Subcutaneous adipose tissue (tissue), 4 donors: Measurements from ENCODE around the gene XPR1. TPM values are rescaled to one million over a fixed set of nuclear protein-coding genes. Genes with fewer than 3 reads are reported as not detected.

Experiments used
- total RNA-seq, 4 donors: library from RNA; depleted of rRNA; stranded (reverse); fragments of >200 nt; gene quantifications; one replicate each; pipeline ENCODE4 v1.1.0, GENCODE V29; 2016
- TF ChIP-seq, protein P1 (sequence below): fragments of 450-650 bp; IDR thresholded peaks from one replicate; pipeline ENCODE4 v1.5.1; 2016; ENCODE audit warnings: low read depth, mild to moderate bottlenecking, control low read depth, antibody characterized with exemption, moderate library complexity

The XPR1 gene
- total RNA-seq, 4 donors from 2014 or later: 15.0 to 40.6 (median 20.7) TPM

DNA sequence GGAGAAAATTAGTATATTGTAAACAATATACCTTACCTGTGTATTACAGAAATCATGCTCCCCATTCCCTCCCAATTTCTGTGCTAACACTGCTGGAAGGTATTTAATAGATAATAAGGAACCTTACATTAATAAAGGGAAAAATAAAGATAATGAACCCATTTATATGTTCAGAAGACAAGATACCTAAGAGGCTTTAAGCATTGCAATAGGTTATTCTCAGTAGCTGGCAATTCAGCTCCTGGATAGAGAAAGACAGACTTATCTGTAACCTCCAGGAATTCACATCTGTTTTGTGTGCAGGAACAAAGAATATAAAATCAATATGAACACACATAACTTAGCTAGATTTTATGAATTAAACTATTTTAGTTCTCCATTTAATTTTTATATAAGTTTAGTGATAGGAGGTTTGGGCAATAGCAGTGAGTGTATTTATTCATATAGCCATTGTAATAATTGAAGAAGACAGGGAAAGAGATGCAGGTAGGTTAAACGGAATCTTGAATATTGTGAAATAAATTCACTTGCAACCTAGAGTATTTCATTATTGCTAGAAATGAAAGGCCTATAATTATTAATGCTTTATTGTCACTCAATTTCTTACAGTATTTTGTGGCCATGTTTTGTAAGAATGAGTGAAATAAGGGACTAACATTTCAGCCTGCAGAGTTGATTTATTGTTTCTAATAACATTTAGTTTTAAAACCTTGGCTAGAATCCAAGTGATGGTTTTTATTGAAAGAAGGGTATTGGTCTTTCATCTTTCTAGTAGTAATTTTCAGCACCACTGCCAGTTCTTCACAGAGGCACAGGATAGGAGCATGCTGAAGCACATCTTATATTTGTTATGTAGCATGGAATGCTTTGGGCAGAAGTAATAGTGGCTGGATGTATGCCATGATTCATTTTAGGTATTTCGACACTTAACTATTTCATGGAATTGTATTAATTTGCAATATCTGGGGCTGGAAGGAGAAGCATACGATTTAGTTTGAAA, 1.5 kb downstream of the XPR1 start:
- TF ChIP-seq, protein P1, sequence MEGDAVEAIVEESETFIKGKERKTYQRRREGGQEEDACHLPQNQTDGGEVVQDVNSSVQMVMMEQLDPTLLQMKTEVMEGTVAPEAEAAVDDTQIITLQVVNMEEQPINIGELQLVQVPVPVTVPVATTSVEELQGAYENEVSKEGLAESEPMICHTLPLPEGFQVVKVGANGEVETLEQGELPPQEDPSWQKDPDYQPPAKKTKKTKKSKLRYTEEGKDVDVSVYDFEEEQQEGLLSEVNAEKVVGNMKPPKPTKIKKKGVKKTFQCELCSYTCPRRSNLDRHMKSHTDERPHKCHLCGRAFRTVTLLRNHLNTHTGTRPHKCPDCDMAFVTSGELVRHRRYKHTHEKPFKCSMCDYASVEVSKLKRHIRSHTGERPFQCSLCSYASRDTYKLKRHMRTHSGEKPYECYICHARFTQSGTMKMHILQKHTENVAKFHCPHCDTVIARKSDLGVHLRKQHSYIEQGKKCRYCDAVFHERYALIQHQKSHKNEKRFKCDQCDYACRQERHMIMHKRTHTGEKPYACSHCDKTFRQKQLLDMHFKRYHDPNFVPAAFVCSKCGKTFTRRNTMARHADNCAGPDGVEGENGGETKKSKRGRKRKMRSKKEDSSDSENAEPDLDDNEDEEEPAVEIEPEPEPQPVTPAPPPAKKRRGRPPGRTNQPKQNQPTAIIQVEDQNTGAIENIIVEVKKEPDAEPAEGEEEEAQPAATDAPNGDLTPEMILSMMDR: no peak

DNA sequence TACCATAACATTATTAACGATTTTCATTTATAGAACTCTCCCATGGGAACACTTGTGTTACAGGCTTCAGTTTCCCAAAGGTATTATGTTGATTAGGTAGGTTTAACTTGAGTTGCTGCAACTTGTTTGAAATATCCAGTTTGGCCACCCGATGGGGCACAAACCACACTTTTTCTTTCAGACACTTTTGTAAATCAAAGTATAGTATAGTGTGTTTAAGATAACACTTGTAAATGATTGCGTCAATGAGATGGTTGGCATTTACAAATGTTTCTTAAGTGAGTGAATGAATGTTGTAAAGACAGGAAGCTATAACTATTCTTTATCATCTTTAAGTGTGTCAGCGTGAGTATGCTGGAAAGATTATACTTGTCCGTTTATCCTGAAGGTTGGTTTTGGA, 4.3 kb downstream of the XPR1 start:
- TF ChIP-seq, protein P1: no peak

DNA sequence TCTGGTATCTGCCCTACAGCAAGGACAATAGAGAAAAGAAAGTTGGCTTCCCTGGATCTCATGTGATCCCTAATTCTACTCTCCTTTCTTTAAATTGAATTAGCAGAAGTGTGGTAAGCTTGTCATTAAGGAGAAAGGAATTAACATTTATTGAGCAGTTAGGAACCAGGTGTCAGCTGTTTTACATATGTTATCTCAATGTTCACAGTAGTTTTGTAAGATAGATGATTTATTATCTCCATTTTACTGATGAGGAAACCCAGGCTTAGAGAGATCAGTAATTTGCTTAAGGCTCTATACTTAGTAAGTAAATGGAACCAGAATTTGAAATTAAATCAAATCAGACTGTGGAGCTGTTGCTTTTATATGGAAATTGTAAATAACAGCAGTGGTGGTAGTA, 8.0 kb downstream of the XPR1 start:
- TF ChIP-seq, protein P1: no peak

DNA sequence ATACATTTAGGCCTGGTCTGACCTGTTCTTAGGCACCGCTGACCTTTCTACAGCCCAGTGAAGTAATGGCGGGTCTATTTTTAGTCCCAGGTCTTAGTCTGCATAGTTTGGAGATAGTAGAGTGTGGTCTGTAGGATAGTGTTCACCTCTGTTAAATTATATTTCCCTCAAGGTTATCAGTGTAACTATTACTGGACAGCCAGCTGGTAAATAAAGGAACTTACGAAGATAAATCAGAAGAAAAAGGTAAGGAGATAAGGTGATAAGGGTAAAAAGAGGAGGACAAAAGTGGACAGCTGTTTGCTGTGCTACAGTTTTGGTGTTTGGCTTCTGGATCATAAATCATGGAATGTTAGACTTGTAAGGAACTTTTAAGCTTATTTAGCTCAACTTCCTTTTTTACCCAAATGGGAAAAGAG, 8.7 kb downstream of the XPR1 start:
- TF ChIP-seq, protein P1: no peak

DNA sequence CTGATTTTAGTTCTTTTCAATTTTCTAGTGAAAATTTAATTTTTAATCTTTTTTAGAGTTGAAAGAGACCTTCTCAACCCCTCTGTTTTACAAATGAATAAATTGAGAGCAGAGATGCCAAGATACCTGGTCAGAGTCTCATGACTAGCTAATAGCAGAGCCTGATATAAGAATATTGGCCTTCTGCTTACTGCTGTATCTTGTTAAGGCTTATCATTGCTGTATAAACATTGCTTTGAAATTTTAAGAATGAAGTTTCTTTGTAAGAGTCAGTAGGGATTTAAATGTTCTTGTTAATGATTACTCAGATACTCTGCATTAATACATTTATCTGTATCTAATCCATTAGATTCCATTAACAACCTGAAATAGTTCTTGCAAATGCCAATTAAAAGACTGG, 9.8 kb downstream of the XPR1 start:
- TF ChIP-seq, protein P1: no peak

DNA sequence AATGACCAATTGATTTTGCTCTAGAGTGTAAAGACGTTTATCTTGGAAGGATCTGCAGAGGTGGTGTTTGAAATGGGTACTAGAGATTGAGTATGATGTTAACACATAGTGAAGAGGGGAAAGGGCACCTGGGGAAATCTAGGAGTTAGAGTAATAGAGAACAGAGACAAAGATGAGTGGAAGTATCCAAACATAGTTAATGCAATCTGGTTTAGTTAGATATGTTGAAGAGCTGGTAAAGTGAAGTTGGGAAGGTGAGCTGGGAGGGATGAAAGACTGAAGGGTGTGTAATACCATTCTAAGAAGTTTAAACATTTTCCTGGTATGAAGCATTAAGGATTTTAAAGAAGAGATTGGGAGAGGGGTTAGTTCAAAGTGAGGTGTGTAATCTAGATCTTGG, 11.0 kb downstream of the XPR1 start:
- TF ChIP-seq, protein P1: no peak

DNA sequence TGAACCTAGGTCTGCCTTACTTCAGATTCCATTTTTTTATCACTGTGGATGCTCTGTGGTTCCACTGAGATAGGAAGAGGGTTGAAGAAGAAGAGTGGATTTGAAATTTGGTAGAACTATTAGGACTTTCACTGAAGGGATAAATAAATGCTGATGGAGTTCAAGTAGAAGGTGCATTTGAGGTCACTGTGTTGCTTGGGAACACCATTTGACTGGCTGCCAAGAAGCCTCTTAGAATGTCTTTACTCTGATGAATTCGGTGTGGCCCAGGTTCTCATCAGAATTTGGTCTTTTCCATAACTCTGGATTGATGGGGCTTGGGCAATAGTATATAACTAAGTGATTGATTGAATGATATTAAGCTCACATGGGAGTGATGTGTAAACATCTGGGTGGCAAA, 11.9 kb downstream of the XPR1 start:
- TF ChIP-seq, protein P1: no peak
